H1 (cell line): ENCODE results near the gene DSTYK. TPM values are rescaled to one million over a fixed set of nuclear protein-coding genes. Genes with fewer than 3 reads are reported as not detected.

Experiments used
- CHD7 ChIP-seq: fragments of 300-600 bp; sonication (generic); IDR thresholded peaks from 2 replicates; pipeline ENCODE4 v1.7.1; 2012; ENCODE audit warnings: low read length, moderate library complexity, mild to moderate bottlenecking, inconsistent platforms; ENCODE audit not compliant: insufficient replicate concordance
- CTBP2 ChIP-seq: IDR thresholded peaks from 2 replicates; pipeline ENCODE4 v1.7.0; 2011; ENCODE audit warnings: borderline replicate concordance, mild to moderate bottlenecking, moderate library complexity, mixed read lengths, low read length; ENCODE audit not compliant: insufficient read depth, insufficient read length
- GABPA ChIP-seq: IDR thresholded peaks from 2 replicates; pipeline ENCODE4 v1.6.1; 2011; ENCODE audit warnings: mild to moderate bottlenecking, low read length, moderate library complexity, borderline replicate concordance; ENCODE audit not compliant: insufficient read depth
- GTF2F1 ChIP-seq: IDR thresholded peaks from 2 replicates; pipeline ENCODE4 v1.6.1; 2012; ENCODE audit warnings: low read depth, low read length, improper control_type of control experiment, borderline replicate concordance
- KDM4A ChIP-seq: IDR thresholded peaks from one replicate; pipeline ENCODE4 v1.7.1; 2012; ENCODE audit warnings: low read depth, mild to moderate bottlenecking, moderate library complexity, low read length, inconsistent platforms; ENCODE audit not compliant: severe bottlenecking
- RNF2 ChIP-seq: fragments of 200-900, 300-1000 bp; sonication (generic); IDR thresholded peaks from 2 replicates; pipeline ENCODE4 v1.7.1; 2016; ENCODE audit warnings: borderline replicate concordance, low read depth, mild to moderate bottlenecking, antibody characterized with exemption, low read length; ENCODE audit not compliant: poor library complexity, severe bottlenecking; ENCODE audit errors: missing control alignments
- RXRA ChIP-seq: IDR thresholded peaks from 2 replicates; pipeline ENCODE4 v1.6.1; 2011; ENCODE audit warnings: low read depth, mild to moderate bottlenecking, low read length, moderate library complexity; ENCODE audit not compliant: insufficient read depth
- SUZ12 ChIP-seq: fragments of 200-600 bp; sonication (generic); IDR thresholded peaks from 2 replicates; pipeline ENCODE4 v1.6.1; 2012; ENCODE audit warnings: mild to moderate bottlenecking, inconsistent platforms, low read length, moderate library complexity, mixed read lengths
- polyA plus RNA-seq, 7 experiments: library from polyadenylated mRNA; depleted of rRNA in 3 of 7; stranded (reverse) in 5 of 7; unstranded in 2 of 7; fragments of >200 nt in 5 of 7; fragments of 200-250 nt in 2 of 7; gene quantifications; 1 replicate in 5 of 7; 2 replicates in 1 of 7; 4 replicates in 1 of 7; pipeline versions ENCODE4 v1.2.1 to v1.2.3, GENCODE V29; 2011 to 2013; ENCODE audit warnings: missing spikeins in 2 of 7, mixed read lengths in 2 of 7
- total RNA-seq: library from RNA; stranded (reverse); fragmentation: NEBNext Ultra II Directional; extraction: Animal tissue kit (Norgen Biotek cat#: 25700); gene quantifications from 2 replicates; pipeline ENCODE4 v1.2.1, GENCODE V29; 2021

The DSTYK gene
- total and polyA plus RNA-seq, 2 of the 8 experiments (the other 6 are each of a cell fraction or from before 2014, with no cell fraction given): 2.7 to 8.5 TPM

GRCh38 chr1:205109269-205109668, 102.2 kb downstream of the DSTYK start (continued):
- no peak for TF ChIP-seq CHD7
- TF ChIP-seq KDM4A: no peak
- no peak for TF ChIP-seq SUZ12
- no peak for TF ChIP-seq CTBP2
- TF ChIP-seq GABPA: no peak
- TF ChIP-seq GTF2F1: no peak
- TF ChIP-seq RNF2: no peak
- TF ChIP-seq RXRA: no peak
